Fibroblast of skin of right quadriceps (primary cell): ENCODE results near the gene PDCD6IP.
"Not testable (repeated sequence)": the region's sequence is repeated elsewhere in the genome, so short reads cannot be mapped to it uniquely, and the experiment has no call there.

Source experiments
- DNase-seq: peaks from one replicate; pipeline ENCODE4 v3.0.0-alpha.2; 2013

Gene PDCD6IP

DNA sequence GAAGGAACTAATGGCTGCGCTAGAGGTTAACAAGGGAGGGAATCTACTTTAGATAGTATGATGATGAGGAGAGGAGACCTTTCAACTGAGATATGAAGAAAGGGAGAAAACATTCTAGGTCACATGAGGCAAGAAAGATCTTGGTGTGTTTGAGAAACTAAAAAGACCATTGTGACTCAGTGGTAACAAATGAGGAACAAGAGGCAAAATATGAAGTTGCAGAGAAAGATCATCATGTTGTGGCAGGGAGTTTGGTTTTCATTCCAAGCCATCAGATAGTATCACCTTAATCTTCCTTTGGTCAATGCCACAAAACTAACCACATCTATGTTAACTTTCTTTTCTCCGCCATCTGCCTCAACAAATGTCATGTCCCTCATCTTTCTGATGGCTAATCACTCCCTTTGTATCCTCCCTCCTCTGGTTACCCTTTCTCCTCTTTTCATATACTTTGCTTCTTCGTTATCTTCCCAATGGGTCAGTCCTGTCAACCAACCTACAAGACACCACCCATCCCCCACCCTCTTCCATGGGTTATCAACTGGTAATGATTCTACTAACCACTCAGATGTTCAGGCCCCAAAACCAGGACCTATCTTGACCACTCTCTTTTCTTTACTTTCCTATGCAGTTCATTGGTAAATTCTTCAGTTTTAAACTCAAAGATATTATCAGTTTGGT is 2.4 kb upstream of the PDCD6IP start:
- DNase-seq, result no peak

DNA sequence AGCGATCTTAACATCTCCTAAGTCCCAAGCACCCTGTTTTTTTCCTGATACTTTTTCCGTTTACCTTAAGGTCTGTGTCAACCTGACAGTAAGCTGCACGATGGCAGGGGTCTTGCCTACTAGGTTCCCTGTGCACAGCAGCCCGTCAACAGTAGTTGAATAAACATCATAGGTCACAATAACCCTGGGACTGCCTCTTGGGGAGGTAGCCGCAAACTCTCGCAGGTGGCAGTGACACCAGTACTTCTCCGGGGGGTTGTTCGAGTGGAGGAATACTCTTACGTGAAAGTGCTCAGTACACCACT is 365 bp upstream of the PDCD6IP start:
- no peak for DNase-seq

DNA sequence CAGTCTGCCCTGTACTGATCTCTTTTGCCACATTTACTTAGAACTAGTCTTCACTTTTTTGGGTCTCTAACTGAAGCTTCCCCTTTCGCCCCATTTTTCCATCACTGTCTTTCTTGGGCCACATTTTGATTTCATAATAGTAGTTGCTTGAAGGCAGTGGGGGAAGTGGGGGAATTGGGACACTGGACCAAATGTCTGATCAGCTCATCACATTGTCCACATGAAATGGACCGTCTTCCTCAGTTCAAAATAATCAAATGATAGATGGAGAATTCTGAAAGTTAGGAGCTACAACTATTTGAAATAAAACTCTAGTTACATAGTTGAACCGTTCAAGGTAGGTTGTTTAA is 747 bp downstream of the PDCD6IP start:
- DNase-seq, result no peak

DNA sequence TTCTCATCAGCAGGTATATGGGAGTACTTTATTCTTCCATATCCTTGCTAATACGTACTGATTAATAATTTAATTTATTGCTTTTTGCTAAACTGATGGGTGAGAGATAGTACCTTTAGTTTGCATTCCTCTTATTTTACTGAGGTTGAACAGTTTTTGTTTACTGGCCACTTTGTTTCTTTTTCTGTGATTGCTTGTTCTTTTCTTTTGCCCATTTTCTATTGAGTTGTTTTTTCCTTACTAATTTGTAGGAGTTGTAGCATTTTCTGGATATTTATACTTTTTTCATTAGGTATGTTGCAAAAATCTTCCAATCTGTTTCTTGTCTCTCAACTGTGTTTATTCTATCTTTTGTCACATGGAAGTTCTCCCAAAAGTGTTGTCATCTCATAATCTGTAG is 4.8 kb downstream of the PDCD6IP start:
- DNase-seq, result no peak

- DNase-seq, result no peak
These were observed 5.6 kb downstream of the PDCD6IP start for GRCh38 chr3:33803894-33804526.

DNA sequence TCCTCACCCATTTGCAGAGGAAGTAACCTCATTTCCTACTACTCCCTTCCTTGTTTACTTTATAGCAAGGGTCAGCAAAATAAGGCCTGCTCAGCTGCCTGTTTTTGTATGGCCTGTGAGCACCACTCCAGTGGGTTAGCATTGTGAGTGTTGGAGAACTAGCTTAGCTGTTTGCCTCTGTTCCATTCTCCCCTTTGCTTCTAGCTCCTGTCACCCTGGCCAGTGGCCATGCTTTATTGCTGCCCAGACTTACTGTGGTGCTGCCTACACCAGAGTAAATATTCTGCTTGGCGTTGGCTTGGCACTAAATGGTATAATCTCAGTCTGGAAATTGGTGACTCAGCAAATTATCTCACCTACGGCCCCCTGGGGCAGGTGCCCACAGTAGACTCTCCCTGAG is 8.8 kb downstream of the PDCD6IP start:
- no peak for DNase-seq

DNA sequence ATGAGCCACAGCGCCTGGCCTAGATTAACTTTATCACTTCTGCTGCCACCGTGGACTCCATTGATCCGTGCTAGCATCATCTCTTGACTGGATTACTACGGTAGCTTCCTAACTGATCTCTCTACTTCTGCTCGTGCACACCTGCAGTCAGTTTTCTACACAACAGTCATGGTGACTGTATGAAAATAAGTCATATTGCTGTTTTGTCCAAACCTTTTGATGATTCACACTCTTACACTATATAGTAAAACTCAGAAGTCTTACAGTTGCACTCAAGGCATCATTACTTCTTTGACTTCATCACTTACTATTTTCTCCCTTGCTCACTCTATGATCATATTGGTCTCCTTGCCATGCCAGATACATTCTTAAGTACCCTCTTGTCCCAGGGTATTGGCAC is 10.1 kb downstream of the PDCD6IP start:
- DNase-seq, result no peak

GRCh38 chr3:33810545-33810944 is 12.1 kb downstream of the PDCD6IP start:
- DNase-seq, result no peak

GRCh38 chr3:33821989-33822388 is 23.6 kb downstream of the PDCD6IP start:
- DNase-seq, result no peak

DNA sequence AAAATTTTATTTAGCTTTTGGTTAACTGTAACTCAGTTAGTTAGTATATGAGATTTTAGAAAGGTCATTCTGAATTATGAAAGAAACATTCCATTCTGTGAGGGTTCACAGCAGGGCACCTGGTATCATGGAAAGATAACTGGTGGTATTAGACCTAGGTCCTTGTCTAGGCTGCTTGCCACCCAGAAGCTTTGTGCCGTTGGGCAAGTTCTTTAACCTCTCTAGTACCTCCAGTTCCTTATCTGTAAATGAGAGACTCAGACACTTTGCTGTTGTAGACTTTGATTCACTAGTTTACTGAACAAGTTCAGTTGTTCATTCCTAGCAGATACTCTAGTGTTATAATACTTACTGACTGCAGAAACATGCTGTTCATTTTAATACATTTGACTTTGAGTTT is 25.4 kb downstream of the PDCD6IP start:
- no peak for DNase-seq

- DNase-seq, result no peak
These were observed 26.7 kb downstream of the PDCD6IP start for GRCh38 chr3:33825111-33825510.

DNA sequence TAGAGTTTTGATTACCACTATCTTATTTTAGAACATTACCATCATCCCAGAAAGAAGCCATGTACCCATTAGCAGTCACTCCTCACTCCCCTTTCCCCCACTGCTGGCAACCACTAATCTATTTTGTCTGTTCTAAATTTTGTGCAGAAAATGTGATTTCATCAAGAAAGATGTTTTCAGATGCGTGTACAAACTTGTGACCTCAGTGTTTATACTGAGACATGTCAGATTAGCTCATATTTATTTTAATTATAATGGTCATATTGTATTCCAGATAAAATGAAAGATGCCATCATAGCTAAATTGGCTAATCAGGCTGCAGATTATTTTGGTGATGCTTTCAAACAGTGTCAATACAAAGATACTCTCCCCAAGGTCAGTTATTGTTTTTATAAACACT is 27.8 kb downstream of the PDCD6IP start:
- peak; percentile 24 for DNase-seq

DNA sequence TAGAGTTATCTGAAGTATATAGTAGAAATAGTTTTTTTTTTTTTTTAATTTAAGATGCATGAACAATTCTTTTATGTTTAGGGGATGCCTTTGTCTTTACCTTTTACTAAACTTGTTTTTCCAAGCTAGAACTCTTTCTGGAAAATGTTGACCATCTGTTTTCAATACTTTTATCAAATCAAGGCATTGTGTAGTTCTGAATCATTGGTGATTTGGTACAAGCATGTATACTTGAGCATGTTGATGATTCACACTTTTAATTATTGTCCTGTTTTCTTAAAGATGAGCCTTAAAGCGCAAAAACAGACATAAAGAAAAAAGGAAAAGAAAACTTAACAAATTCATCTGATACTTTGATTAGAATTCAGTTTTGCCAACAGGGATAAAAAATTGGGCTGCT is 28.3 kb downstream of the PDCD6IP start:
- peak; percentile 78 for DNase-seq

- no peak for DNase-seq
These were observed 31.3 kb downstream of the PDCD6IP start for GRCh38 chr3:33829720-33830119.

- DNase-seq, result peak; percentile 53
These were observed 32.6 kb downstream of the PDCD6IP start for GRCh38 chr3:33831053-33831452.

DNA sequence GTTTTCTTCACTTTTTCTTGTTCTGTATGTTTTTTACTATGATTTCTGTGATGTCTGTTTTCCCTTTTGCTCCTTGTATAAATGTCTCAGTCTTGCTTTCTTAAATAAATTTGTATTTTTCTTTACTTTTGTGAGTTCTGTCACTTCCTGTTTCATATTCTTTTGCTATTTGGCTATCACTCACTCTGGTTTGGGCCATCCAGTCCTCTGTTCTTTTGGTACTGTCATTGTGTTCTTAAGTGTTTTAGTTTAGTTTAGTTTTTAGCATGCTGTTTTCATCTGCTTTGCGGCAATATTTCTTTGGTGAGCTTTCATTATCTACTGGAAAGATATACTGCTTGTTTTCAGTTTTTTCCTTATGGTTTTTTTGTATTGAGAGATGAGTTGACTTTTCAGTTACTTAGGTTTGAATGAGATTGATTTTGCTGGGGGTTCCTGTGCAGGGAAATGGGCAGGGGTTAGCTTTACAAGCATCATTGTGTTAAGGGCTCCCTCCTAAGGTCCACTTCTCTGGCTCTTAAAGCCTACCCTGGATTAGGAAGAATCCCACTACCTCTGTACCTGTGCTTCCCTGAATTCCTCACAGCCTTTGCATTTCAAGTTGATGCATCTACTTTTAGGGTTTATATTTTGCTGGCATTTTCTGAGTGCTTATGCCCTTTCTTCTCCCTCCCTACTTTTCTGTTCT is 35.1 kb downstream of the PDCD6IP start:
- no peak for DNase-seq

- no peak for DNase-seq
These were observed 35.6 kb downstream of the PDCD6IP start for GRCh38 chr3:33834096-33834453.

DNA sequence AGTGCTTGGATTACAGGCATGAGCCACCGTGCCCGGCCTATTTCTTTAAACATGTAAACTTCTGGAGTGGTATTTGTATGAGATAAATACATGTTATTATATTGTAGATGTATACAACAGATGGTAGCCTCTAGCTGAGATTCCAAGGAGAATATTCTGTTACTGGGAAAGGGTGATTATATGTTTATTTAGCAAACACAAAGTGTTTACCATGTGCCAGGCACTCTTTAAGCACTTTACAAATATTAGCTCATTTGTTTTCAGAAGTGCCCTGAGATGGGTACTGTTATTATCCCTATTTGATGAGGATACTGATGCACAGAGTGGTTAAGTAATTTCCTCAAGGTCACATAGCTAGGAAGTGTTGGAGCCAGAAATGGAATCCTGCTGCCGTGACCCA is 38.8 kb downstream of the PDCD6IP start:
- not testable (repeated sequence) for DNase-seq

- DNase-seq, result no peak
These were observed 40.9 kb downstream of the PDCD6IP start for GRCh38 chr3:33839283-33839682.

GRCh38 chr3:33840179-33840578 is 41.7 kb downstream of the PDCD6IP start:
- no peak for DNase-seq

- DNase-seq, result no peak
These were observed 50.4 kb downstream of the PDCD6IP start for GRCh38 chr3:33848624-33849347.

DNA sequence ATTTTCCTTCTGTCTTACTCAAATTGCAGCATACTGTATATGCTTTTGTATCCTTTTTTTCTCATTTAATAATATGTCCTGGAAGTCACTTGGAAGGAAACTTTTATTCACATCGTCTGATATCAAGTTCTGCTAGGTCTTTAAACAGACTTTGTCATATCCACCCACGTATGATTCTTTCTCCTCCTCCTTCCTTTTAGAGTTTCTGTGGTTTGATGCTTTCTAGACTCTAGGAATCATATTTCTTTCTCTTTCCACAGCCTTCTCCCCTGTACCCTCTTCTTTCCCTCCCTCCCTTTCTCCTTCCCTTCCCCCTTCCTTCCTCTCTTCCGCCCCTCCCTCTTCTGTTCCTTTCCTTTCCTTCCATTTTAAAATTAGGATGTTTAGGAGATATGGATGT is 52.2 kb downstream of the PDCD6IP start:
- not testable (repeated sequence) for DNase-seq

- DNase-seq, result peak; percentile 28
These were observed 57.0 kb downstream of the PDCD6IP start for GRCh38 chr3:33855407-33855806.
